CD4-positive, CD25-positive, alpha-beta regulatory T cell (primary cell): ENCODE measurements around the gene DAZAP2. TPM values are rescaled to one million over a fixed set of nuclear protein-coding genes. Genes with fewer than 3 reads are reported as not detected.

ENCODE experiments used
- ATAC-seq, 2 donors: fragments of 150-1000 bp; cut with Tn5 transposase; one replicate each; pipeline ENCODE4 v1.10.0; 2021; ENCODE audit warnings: low read depth in 2 of 2, moderate number of reproducible peaks in 2 of 2, moderate library complexity in 1 of 2
- DNase-seq, 3 donors: peaks; one replicate each; pipeline versions ENCODE4 v3.0.0 to v3.0.0-alpha.2; 2012 to 2022; ENCODE audit warnings: mixed read lengths in 1 of 3
- H3K27ac ChIP-seq: one replicate; pipeline ENCODE4 v1.7.0; 2013; ENCODE audit warnings: mild to moderate bottlenecking, low read length; ENCODE audit not compliant: insufficient read depth, poor library complexity, severe bottlenecking
- H3K27me3 ChIP-seq: one replicate; pipeline ENCODE4 v1.7.0; 2013; ENCODE audit warnings: low read length; ENCODE audit not compliant: control insufficient read depth, insufficient read depth
- H3K36me3 ChIP-seq: one replicate; pipeline ENCODE4 v1.7.0; 2013; ENCODE audit warnings: mild to moderate bottlenecking, low read length, moderate library complexity; ENCODE audit not compliant: control insufficient read depth, insufficient read depth
- H3K4me1 ChIP-seq: 2 replicates; pipeline ENCODE4 v1.7.0; 2013; ENCODE audit warnings: mild to moderate bottlenecking, low read length; ENCODE audit not compliant: insufficient read depth, control insufficient read depth, poor library complexity, severe bottlenecking
- H3K4me3 ChIP-seq: one replicate; pipeline ENCODE4 v1.7.0; 2013; ENCODE audit warnings: low read depth, mild to moderate bottlenecking, low read length, moderate library complexity
- H3K9me3 ChIP-seq, 2 experiments: 1 replicate in 1 of 2; 2 replicates in 1 of 2; pipeline ENCODE4 v1.7.0; 2013; ENCODE audit warnings: low read length in 2 of 2, mild to moderate bottlenecking in 1 of 2, moderate library complexity in 1 of 2; ENCODE audit not compliant: control insufficient read depth in 2 of 2
- H3K27ac Mint-ChIP-seq, 3 donors: one replicate each; pipeline ENCODE4 v1.8.0; 2020 to 2022; ENCODE audit warnings: mild to moderate bottlenecking in 3 of 3, mixed read lengths in 3 of 3, moderate library complexity in 2 of 3
- H3K27me3 Mint-ChIP-seq: one replicate; pipeline ENCODE4 v1.8.0; 2022; ENCODE audit warnings: mild to moderate bottlenecking, mixed read lengths
- H3K36me3 Mint-ChIP-seq: one replicate; pipeline ENCODE4 v1.8.0; 2020; ENCODE audit warnings: mixed read lengths
- H3K4me1 Mint-ChIP-seq, 4 donors: one replicate each; pipeline ENCODE4 v1.8.0; 2020 to 2022; ENCODE audit warnings: mixed read lengths in 4 of 4, mild to moderate bottlenecking in 1 of 4
- H3K4me3 Mint-ChIP-seq, 4 donors: one replicate each; pipeline ENCODE4 v1.8.0; 2020 to 2022; ENCODE audit warnings: mild to moderate bottlenecking in 4 of 4, mixed read lengths in 4 of 4, moderate library complexity in 3 of 4
- H3K9me3 Mint-ChIP-seq, 7 donors: one replicate each; pipeline ENCODE4 v1.8.0; 2020 to 2022; ENCODE audit warnings: mixed read lengths in 7 of 7, mild to moderate bottlenecking in 3 of 7, moderate library complexity in 2 of 7
- polyA plus RNA-seq, 4 donors: library from polyadenylated mRNA; unstranded; fragments of 300-500 nt; fragmentation: Illumina TruSeq; gene quantifications; one replicate each; pipeline ENCODE4 v1.2.3, GENCODE V29; 2021
- total RNA-seq: library from RNA; stranded (reverse); gene quantifications from one replicate; pipeline ENCODE4 v1.2.3, GENCODE V29; 2022

The DAZAP2 gene
- total and polyA plus RNA-seq, 5 donors from 2014 or later: 338 to 1,956 (median 1,560) TPM

GRCh38 chr12:51208016-51208660 lies 30.5 kb upstream of the DAZAP2 start:
- Histone ChIP-seq H3K4me3 (no peak overlapping the region), H3K4me1 (no peaks in the 10 kb centered on the region), H3K27me3 (no peaks in the 10 kb centered on the region), H3K9me3 (no peaks in the 10 kb centered on the region), H3K36me3 (peaks cover 6% of the 10 kb centered on the region), H3K27ac (no peak overlapping the region)
- DNase-seq: no peak
- Mint-ChIP-seq H3K9me3 (no peaks in the 10 kb centered on the region), H3K4me3 (no peak overlapping the region), H3K36me3 (peaks cover 3% of the 10 kb centered on the region), H3K27ac (no peak overlapping the region), H3K4me1 (peaks cover 0 to 7% (median 0%) of the 10 kb centered on the region in 4 donors), H3K27me3 (no peaks in the 10 kb centered on the region)
- no peak for ATAC-seq

GRCh38 chr12:51209259-51209658 lies 29.4 kb upstream of the DAZAP2 start:
- Mint-ChIP-seq H3K36me3 (peaks cover 6% of the 10 kb centered on the region), H3K27ac (peak overlapping the region; percentile 47 to 93 (median 55)), H3K4me1 (peaks cover 0 to 3% (median 1%) of the 10 kb centered on the region in 4 donors), H3K27me3 (no peaks in the 10 kb centered on the region), H3K4me3 (no peak overlapping the region), H3K9me3 (no peaks in the 10 kb centered on the region)
- DNase-seq (no peak), ATAC-seq (no peak)
- Histone ChIP-seq H3K4me1 (no peaks in the 10 kb centered on the region), H3K9me3 (no peaks in the 10 kb centered on the region), H3K27me3 (no peaks in the 10 kb centered on the region), H3K36me3 (peaks cover 6% of the 10 kb centered on the region), H3K4me3 (no peak overlapping the region), H3K27ac (no peak overlapping the region)

GRCh38 chr12:51210690-51211395 lies 27.8 kb upstream of the DAZAP2 start:
- H3K27ac Mint-ChIP-seq: peak overlapping the region in 2 of 3 donors; percentile 67 to 87

GRCh38 chr12:51214895-51215294 lies 23.7 kb upstream of the DAZAP2 start:
- H3K4me3 Mint-ChIP-seq: peak overlapping the region in 1 of 4 donors; percentile 84

More at GRCh38 chr12:51210690-51211395, 27.8 kb upstream of the DAZAP2 start:
- H3K9me3 Mint-ChIP-seq: no peaks in the 10 kb centered on the region
- Histone ChIP-seq H3K27me3 (no peaks in the 10 kb centered on the region), H3K36me3 (peaks cover 6% of the 10 kb centered on the region), H3K27ac (no peak overlapping the region), H3K4me3 (no peak overlapping the region), H3K9me3 (no peaks in the 10 kb centered on the region), H3K4me1 (no peaks in the 10 kb centered on the region)
- ATAC-seq (no peak), DNase-seq (no peak)
- H3K4me3 Mint-ChIP-seq: peak overlapping the region in 1 of 4 donors; percentile 60
- peaks cover 12% of the 10 kb centered on the region for H3K36me3 Mint-ChIP-seq
- no peaks in the 10 kb centered on the region for H3K27me3 Mint-ChIP-seq
- peaks cover 0 to 6% (median 5%) of the 10 kb centered on the region in 4 donors for H3K4me1 Mint-ChIP-seq

GRCh38 chr12:51216642-51217041 lies 22.0 kb upstream of the DAZAP2 start:
- Mint-ChIP-seq H3K4me1 (peaks cover 9 to 23% (median 20%) of the 10 kb centered on the region in 4 donors), H3K27me3 (no peaks in the 10 kb centered on the region), H3K9me3 (no peaks in the 10 kb centered on the region), H3K36me3 (peaks cover 9% of the 10 kb centered on the region), H3K4me3 (peak overlapping the region; percentile 79 to 88 (median 82)), H3K27ac (peak overlapping the region; percentile 88 to 97 (median 95))
- ATAC-seq: no peak
- Histone ChIP-seq H3K27ac (peak overlapping the region; percentile 92), H3K4me1 (peaks cover 22% of the 10 kb centered on the region), H3K9me3 (no peaks in the 10 kb centered on the region), H3K4me3 (peak overlapping the region; percentile 41), H3K36me3 (no peaks in the 10 kb centered on the region), H3K27me3 (no peaks in the 10 kb centered on the region)
- DNase-seq: no peak

More at GRCh38 chr12:51214895-51215294, 23.7 kb upstream of the DAZAP2 start:
- Mint-ChIP-seq H3K4me1 (peaks cover 9 to 26% (median 19%) of the 10 kb centered on the region in 4 donors), H3K27me3 (no peaks in the 10 kb centered on the region), H3K27ac (no peak overlapping the region), H3K36me3 (peaks cover 12% of the 10 kb centered on the region), H3K9me3 (no peaks in the 10 kb centered on the region)
- H3K4me1 ChIP-seq: peaks cover 22% of the 10 kb centered on the region
- peaks cover 6% of the 10 kb centered on the region for H3K36me3 ChIP-seq
- H3K9me3 ChIP-seq: no peaks in the 10 kb centered on the region
- DNase-seq (no peak), ATAC-seq (no peak)
- no peak overlapping the region for H3K27ac ChIP-seq
- no peak overlapping the region for H3K4me3 ChIP-seq
- H3K27me3 ChIP-seq: no peaks in the 10 kb centered on the region

DNA sequence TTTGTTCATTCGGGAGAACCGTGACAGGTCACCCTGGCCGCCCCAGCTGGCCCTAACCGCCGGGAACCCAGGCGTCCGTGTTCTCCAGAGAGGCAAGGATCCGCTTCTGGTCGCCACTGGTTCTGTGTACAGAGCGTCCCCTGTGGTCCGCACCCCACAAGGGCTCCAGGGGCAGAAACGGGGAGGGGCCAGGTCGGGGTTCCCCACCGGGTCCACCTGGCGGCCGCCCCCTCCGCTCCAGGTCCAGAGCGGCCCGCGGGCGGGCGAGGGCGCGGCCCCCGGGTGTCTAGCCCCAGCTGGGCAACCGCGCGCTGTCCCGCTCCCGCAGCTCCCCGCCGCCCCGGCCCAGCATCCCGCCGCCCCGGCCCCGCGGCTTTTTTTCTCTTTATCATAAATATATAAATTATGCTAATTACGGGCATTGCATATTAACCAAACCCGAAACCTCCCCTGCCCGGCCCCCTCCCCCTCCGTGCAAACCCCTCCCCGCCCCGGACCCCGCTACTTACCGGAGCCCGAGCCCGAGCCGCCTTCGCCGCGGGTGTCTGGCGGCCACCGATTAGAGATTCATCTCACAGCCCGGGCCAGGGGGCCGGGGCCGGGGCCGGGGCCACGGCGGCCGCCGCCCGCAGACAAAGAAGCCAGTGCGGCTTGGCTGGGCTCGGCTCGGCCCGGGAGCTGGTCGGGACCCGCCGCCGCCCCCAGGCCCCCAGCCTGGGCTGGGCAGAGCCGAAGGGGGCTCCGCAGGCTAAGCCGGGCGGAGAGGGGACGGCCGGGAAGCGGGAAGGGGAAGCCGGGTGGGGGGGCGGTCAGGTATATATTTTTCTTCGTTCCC lies 21.3 kb upstream of the DAZAP2 start:
- Histone ChIP-seq H3K36me3 (no peaks in the 10 kb centered on the region), H3K4me1 (peaks cover 22% of the 10 kb centered on the region), H3K4me3 (no peak overlapping the region), H3K27ac (peak overlapping the region; percentile 92), H3K27me3 (no peaks in the 10 kb centered on the region), H3K9me3 (no peaks in the 10 kb centered on the region)
- ATAC-seq (peak; percentile 37 to 46), DNase-seq (peak in 2 of 3 donors; percentile 32 to 49)
- Mint-ChIP-seq H3K36me3 (peaks cover 10% of the 10 kb centered on the region), H3K4me1 (peaks cover 9 to 23% (median 22%) of the 10 kb centered on the region in 4 donors), H3K9me3 (no peaks in the 10 kb centered on the region), H3K4me3 (peak overlapping the region; percentile 79 to 97 (median 94)), H3K27ac (peak overlapping the region; percentile 74 to 98 (median 96)), H3K27me3 (no peaks in the 10 kb centered on the region)

DNA sequence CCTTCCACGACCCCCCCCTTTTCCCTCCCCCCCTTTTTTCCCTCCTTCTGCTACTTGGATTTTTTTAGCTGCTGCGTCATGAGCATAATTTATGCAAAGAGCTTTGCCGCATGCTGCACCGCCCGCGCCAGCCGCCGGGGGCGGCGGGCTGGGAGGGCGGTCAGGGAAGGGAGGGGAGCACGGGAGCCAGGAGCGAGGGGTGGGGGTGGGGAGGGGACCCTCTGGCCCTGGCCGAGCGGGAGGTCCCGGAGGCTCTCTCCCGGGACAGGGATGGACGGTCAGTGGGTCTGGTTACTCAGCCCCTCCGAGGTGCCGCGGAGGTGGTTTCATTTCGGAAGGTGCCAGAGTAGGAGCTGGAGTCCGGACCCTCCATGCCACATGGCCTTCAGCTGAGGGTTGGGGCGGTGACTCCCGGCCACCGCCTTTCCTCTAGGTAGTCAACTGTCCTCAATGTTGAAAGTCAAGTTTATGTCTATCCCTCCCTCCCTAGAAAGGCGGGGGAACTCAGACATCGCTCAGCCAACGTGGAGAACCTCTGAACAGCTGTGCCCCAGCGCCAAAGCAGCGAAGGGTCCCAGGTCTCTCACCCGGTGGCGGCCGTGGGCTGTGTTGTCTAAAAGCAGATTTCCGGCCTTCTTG lies 20.5 kb upstream of the DAZAP2 start, which contains the start of gene POU6F1:
POU6F1 (minus strand) TSS at position 95 of the 639 bp plus-strand sequence. CDS start 11,226 bp downstream, outside the sequence.
- no peaks in the 10 kb centered on the region for H3K36me3 ChIP-seq
- H3K9me3 ChIP-seq: no peaks in the 10 kb centered on the region
- H3K4me3 Mint-ChIP-seq: peak within 1 kb of the TSS; percentile 93 to 97 (median 94)
- peaks cover 12% of the 10 kb centered on the region for H3K36me3 Mint-ChIP-seq
- H3K27ac Mint-ChIP-seq: peak within 1 kb of the TSS; percentile 96 to 99 (median 98)
- peaks cover 22% of the 10 kb centered on the region for H3K4me1 ChIP-seq
- H3K27me3 Mint-ChIP-seq: no peaks in the 10 kb centered on the region
- H3K4me3 ChIP-seq: peak within 1 kb of the TSS; percentile 84
- H3K4me1 Mint-ChIP-seq: peaks cover 9 to 26% (median 22%) of the 10 kb centered on the region in 4 donors
- peak within 1 kb of the TSS; percentile 92 for H3K27ac ChIP-seq
- H3K27me3 ChIP-seq: no peaks in the 10 kb centered on the region
- ATAC-seq (peak; percentile 82 to 83), DNase-seq (peak; percentile 60 to 79 (median 77))
- no peaks in the 10 kb centered on the region for H3K9me3 Mint-ChIP-seq
